ENCODE results near the gene ADCY9.
"Not testable (repeated sequence)": the region's sequence is repeated elsewhere in the genome, so short reads cannot be mapped to it uniquely, and the experiment has no call there.

Gene ADCY9

DNA sequence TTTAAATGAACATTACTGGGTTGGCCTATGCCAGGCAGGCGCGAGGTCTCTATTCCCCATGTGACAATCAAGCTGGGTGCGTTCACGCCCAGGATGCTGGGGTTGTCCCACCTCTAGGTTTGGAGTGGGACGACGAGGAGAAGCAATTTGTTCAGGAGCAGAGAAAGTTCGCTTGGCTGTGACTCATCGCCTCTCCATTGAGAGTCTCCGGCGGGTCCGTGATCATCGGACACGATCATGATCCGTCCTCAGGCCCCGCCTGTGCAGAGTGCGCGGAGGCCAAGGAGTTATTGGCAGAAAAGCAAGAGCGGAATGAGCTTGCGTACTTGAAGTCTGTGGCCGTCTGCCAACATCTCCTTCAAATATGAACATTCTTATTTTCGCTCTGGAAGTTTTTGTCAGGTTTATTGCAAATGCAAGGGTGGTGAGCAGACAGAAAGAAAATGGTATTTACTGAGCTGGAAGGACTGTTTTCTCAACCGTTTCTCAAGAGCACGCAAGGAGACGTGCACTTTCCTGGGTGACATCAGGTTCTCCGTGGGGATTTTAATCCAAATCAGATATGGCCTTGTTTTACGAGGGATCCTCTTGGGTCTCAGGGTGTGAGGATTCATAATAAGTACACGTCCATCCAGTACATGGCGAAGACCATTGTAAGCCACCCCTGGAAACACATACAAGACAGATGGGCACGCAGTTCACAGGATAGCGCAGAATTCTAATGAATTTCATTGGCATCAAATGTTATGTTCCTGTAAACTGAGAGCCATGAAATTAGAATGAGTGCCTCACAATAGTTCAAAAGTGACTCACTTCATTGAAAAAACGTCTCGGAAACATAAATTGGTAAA is 165.7 kb downstream of the ADCY9 start:
- no peak for DNase-seq (ENCODE audit: low read depth)

- DNase-seq (ENCODE audit: low read depth): no peak
These were observed 166.3 kb downstream of the ADCY9 start for GRCh38 chr16:3949946-3950342.

DNA sequence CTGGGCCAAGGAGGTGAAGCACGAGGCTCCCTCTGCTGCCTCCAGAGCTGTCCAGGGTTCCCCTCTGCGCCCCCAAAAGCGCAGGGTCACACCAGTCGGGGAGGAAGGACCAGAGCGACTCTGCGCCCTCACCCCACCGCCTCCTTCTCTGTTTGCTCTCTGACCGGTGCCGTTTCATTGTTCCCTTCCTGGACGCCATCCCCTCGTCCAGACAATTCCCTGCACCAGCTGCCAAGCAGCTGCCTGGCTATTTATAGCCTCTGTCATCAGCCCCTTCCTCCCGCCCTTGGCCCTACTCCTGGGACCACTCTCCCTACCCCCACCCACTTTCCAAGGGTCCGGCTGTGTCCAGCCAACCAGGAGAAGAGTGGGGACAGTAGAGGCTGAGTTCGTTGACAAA is 167.0 kb downstream of the ADCY9 start:
- DNase-seq (ENCODE audit: low read depth): no peak

GRCh38 chr16:3948378-3948995 is 167.8 kb downstream of the ADCY9 start:
- no peak for DNase-seq (ENCODE audit: low read depth)

DNA sequence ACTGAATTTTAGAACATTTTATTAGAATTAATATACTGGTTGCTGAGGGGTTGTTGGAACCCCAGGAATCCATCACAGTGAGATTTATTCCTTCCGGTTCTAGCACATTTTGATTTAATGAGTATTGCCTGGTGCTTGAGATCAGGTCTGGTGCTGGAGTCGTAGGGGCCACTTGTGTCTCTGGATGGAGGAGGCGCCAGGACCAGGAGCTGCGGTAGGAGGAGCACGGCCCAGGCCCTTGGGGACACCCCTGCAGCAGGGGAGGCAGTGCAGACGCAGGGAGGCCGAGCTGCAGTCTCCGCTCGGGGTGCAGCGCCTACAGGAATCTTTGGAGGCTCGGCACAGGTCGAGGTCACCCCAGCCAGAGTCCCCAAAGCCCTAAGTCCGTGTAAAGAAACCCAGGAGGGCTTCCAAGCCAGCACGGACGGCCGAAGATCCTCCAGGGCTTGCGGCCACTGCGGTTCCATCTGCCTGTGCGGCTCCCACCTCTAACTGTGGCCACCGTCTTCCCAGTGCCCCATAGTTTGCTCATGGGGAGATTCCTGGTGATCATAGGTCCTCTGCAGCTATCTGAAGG is 169.6 kb downstream of the ADCY9 start:
- no peak for DNase-seq (ENCODE audit: low read depth)

- DNase-seq (ENCODE audit: low read depth): no peak
These were observed 170.3 kb downstream of the ADCY9 start for GRCh38 chr16:3945751-3946603.

DNA sequence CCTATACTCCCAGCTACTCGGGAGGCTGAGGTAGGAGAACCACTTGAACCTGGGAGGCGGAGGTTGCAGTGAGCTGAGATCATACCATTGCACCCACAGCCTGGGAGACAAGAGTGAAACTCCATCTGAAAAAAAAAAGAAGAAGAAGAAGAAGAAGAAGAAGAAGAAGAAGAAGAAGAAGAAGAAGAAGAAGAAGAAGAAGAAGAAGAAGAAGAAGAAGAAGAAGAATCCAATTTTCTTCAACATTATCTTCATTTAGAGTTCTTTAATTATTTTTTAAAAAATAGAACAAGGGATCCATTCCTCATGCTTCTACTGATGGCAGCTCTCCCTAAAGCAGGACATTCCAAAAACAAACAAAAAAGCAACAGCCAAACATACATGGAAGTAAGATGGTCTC is 171.8 kb downstream of the ADCY9 start:
- DNase-seq (ENCODE audit: low read depth): not testable (repeated sequence)

DNA sequence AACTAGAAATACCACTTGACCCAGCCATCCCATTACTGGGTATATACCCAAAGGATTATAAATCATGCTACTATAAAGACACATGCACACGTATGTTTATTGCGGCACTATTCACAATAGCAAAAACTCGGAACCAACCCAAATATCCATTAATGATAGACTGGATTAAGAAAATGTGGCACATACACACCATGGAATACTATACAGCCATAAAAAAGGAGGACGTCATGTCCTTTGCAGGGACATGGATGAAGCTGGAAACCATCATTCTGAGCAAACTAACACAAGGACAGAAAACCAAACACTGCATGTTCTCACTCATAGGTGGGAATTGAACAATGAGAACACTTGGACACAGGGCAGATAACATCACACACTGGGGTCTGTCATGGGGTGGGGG is 174.1 kb downstream of the ADCY9 start:
- not testable (repeated sequence) for DNase-seq (ENCODE audit: low read depth)

- DNase-seq (ENCODE audit: low read depth): peak; percentile 47
These were observed 177.2 kb downstream of the ADCY9 start for GRCh38 chr16:3938843-3939624.

DNA sequence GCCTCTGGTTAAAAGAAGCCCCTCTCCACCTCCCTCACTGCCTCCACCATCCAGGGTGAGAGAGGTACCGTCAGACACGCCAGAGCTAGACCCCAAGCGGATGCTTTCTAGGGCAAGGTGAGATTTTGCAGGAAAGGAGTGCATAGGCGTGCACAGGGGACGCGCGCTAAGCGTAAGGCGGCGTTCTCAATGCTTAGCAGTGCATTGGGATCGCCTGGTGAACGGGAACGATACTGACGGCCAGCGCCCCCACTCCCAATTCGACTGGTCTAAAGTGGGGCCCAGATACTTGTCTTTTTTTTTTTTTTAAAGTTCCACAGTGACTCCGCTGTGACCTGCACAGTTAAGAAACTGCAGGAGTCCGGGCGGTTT is 177.8 kb downstream of the ADCY9 start:
- DNase-seq (ENCODE audit: low read depth): no peak

DNA sequence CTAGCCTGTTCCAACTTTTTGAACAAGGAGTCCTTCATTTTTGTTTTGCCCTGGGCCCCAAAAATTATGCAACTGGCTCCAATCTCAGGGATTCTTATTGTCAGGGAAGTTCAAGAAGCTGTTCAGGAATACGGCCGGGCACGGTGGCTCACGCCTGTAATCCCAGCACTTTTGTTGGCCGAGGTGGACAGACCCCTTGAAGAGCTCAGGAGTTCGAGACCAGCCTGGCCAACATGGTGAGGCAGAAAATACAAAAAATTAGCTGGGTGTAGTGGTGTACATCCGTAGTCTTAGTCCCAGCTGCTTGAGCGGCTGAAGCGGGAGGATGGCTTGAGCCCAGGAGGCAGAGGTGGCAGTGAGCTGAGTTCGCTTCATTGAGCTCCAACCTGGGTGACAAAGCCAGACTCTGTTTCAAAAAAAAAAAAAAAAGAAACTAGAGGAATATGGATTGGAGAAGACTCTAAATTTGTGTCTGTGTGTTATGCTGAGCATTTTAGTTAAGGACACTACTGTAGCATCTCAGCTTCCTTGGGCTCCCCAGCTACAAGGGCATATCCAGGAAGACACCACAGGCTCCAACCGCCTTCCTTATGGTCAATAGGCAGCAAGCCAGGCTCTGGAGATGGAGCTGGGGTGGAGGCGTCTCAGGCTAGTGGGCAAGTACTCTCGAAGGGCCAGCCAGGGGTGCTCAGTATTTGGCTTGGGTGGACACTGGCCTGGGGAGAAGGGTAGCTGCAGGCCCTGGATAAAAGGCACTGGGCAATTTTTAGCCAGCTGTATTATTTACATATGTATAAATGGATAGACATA is 179.0 kb downstream of the ADCY9 start:
- DNase-seq (ENCODE audit: low read depth): no peak

DNA sequence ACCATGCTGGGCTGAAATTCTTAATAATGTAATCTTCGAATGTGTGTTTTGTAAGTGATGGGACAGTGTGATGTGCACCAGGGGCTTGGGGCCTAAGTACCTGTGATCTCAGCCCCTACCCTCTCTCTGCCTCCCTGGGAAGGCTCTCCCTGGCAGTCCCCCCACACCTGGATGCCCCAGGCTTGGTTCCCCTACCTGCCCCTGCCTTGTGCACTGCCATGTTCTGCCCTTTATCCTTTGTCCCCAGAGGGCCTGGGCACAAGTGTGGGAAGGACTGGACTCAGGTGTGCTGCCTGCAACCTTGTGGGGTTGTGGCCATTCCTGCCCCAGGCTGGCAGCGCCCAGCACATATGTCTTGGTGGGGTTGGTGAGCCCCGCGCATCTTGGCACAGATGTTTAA is 180.3 kb downstream of the ADCY9 start:
- DNase-seq (ENCODE audit: low read depth): no peak

GRCh38 chr16:3934491-3935181 is 181.6 kb downstream of the ADCY9 start:
- no peak for DNase-seq (ENCODE audit: low read depth)

DNA sequence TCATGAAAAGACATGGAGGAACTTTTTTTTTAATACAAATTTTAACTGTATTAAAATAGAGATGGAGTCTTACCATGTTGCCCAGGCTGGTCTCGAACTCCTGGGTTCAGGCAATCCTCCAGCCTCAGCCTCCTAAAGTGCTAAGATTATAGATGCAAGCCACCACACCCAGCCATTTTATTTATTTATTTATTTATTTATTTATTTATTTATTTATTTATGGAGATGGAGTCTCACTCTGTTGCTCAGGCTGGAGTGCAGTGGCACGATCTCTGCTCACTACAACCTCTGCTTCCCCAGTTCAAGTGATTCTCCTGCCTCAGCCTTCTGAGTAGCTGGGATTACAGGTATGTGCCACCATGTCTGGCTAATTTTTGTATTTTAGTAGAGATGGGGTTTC is 189.1 kb downstream of the ADCY9 start:
- DNase-seq (ENCODE audit: low read depth): not testable (repeated sequence)

DNA sequence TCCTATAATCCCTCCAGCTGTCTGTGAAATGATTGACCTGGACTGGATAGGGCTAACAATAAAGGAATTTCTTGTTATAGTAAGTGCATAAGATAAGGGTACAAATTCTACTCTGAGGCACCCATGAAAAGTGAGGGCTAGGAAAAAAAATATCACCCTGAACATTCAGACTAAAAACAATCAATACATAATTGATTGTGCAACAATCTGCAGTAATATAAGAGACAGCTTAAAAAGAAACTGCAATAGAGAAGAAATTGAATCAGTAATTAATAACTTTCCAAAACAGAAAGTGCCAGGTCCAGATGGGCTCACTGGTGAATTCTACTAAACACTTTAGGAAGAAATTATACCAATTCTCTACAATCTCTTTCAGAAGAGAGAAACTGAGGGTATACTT is 191.5 kb downstream of the ADCY9 start:
- DNase-seq (ENCODE audit: low read depth): no peak

DNA sequence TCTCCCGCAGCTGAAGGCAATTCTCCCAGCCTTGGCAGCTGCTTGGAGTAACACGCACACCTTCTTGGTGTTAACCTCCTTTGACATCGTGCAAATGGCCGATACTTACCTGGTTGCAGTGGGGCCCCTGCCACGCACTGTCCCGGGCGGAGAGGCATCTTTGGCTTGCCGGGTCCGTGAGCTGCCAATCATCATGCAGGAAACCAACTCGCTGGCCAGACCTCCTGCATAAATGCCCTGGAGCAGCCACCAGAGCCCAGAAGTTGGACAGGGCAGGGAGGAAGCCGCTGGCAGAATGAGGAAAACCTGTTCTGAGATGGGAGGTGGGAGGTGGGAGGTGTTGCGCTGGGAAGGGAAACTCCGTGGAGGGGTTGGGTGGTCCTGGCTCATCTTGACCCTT is 194.0 kb downstream of the ADCY9 start:
- no peak for DNase-seq (ENCODE audit: low read depth)

GRCh38 chr16:3920206-3920605 is 196.0 kb downstream of the ADCY9 start:
- no peak for DNase-seq (ENCODE audit: low read depth)

DNA sequence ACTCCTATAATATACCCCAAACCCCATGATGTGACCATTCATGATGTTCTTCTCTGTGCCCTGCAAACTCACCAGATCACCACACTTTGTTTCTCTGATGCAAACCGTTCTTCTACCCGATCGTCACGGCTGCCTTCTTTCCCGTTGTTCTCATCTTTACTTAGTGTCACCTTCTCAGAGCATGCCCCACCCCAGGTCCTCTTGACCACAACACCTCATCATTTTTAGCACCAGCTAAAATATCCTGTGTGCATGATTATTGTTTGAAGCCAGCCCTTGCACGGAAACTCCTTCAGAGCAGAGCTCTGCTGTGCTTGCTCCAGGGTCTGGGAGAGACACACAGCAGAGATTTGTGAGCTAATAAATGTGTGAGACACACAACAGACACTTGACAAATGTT is 196.8 kb downstream of the ADCY9 start:
- no peak for DNase-seq (ENCODE audit: low read depth)

DNA sequence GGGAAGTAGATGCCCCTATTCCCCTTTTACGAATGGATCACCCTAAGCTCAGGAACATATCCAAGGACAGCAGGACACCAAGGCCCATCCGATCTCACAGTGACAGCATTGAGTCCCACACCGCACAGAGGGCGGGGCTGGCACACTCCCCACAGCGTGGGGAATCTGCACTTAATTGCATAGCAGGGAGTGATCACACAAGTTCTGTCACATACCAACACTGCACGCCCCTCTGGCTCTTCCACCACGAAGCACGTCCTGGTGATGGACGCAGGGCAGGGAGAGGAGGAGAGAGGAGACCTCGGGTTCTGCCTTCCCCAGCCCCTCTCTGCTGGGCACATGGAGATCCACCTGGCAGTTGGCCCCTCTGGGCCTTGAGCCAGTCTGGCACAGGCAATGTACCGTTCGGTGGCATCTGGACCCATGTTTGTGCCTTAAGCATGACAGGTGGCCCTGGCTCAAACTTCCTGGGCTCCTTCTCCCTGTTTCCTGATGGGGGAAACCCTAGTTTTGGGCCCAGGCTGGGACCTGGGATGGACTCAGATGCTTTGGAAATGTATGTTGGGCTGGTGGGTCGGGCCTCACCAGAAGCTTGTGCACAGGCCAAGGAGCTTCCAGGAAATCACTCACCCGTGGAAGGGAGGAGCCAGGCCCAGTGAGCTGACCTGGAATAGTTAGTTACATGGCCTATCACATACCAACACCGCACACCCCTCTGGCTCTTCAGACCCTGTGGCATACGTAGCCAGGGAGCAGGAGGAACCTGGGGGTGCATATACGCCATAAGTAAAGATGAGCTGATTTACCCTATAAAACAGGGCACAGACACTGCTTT is 200.6 kb downstream of the ADCY9 start:
- DNase-seq (ENCODE audit: low read depth): no peak
